Measurements from ENCODE around the gene GOLT1B. TPM values are rescaled to one million over a fixed set of nuclear protein-coding genes. Genes with fewer than 3 reads are reported as not detected.

The GOLT1B gene
- total RNA-seq, 2 experiments from 2014 or later = 12.7 to 30.7 TPM

DNA sequence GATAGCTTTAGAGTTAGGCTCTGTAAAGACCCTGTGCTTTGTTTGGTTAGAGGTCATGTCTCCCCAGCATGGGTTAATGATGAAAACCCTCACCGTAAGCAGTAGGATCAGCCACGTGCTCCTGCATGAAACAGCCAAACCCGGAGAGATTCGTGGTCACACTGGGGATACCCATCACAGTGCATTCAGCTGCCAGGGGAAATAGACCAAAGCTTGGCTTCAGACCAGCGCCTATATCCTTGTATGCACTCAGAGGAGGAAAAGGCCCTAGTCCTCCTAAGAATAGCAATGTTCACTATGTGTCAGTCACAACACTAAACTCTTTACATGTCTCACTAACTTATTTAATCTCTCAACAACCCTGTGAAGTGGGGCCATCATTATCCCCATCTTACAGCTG is 40.8 kb downstream of the GOLT1B start:
- Histone ChIP-seq H3K4me3 (ENCODE audit: low read depth, low read length, poor library complexity, severe bottlenecking) (no peak overlapping the region), H3K79me2 (ENCODE audit: insufficient read depth, low read depth, low read length) (no peaks in the 10 kb centered on the region), H3K9me2 (ENCODE audit: insufficient read depth, low read length) (no peaks in the 10 kb centered on the region), H3K36me3 (ENCODE audit: insufficient read depth, low read length) (no peaks in the 10 kb centered on the region), H3K27ac (ENCODE audit: low read depth, low read length, poor library complexity, severe bottlenecking) (no peak overlapping the region), H2AFZ (ENCODE audit: low read length) (no peak overlapping the region), H3K4me1 (ENCODE audit: insufficient read depth, low read length, poor library complexity, severe bottlenecking) (no peaks in the 10 kb centered on the region), H3K9me3 (ENCODE audit: low read length) (no peaks in the 10 kb centered on the region), H3K4me2 (ENCODE audit: low read length) (no peak overlapping the region), H4K20me1 (ENCODE audit: insufficient read depth, low read length) (no peaks in the 10 kb centered on the region)
- DNase-seq (ENCODE audit: low spot score) = no peak
- POLR2A ChIA-PET = interaction anchor here (0.7 to 1.2 kb wide), 3 partner anchors 9 to 248 kb away, joined by 3 read pairs; no protein-coding TSS in a partner anchor
- no TSS peak for BruUV-seq (replicated peaks)
- CTCF ChIA-PET (ENCODE audit: unreplicated experiment) = no interaction called here
- intact Hi-C loops (cut with micrococcal nuclease; ENCODE audit: unreplicated experiment) = no loop called here
- TF ChIP-seq, protein P1, sequence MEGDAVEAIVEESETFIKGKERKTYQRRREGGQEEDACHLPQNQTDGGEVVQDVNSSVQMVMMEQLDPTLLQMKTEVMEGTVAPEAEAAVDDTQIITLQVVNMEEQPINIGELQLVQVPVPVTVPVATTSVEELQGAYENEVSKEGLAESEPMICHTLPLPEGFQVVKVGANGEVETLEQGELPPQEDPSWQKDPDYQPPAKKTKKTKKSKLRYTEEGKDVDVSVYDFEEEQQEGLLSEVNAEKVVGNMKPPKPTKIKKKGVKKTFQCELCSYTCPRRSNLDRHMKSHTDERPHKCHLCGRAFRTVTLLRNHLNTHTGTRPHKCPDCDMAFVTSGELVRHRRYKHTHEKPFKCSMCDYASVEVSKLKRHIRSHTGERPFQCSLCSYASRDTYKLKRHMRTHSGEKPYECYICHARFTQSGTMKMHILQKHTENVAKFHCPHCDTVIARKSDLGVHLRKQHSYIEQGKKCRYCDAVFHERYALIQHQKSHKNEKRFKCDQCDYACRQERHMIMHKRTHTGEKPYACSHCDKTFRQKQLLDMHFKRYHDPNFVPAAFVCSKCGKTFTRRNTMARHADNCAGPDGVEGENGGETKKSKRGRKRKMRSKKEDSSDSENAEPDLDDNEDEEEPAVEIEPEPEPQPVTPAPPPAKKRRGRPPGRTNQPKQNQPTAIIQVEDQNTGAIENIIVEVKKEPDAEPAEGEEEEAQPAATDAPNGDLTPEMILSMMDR (conservative IDR thresholded peaks at IDR 0.05; ENCODE audit: low read length) = no peak
- no peak for TF ChIP-seq EZH2phosphoT487 (IDR thresholded peaks at IDR 0.05; ENCODE audit: borderline replicate concordance, low read depth, low read length)

DNA sequence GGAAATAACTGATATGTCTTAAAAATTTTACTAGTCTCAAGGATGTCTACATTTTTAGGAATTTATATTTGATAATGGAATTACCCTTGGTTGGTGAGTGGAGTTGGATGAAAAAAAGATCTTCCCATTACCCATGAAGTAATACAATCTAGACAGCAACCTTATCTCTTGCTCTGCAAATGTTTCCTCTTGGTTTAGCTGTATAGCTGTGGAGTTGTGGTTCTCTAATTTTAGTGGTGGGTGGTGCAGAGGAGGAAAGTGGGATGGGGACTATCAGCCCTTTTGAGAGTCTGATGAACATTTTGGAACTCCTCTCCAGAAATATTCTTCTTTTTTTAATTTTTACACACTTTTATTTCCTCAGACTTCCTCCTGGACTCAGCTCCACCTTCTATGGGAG is 41.6 kb downstream of the GOLT1B start:
- H3K4me3 ChIP-seq (ENCODE audit: low read depth, low read length, poor library complexity, severe bottlenecking) = no peak overlapping the region
- TF ChIP-seq, protein P1 (conservative IDR thresholded peaks at IDR 0.05; ENCODE audit: low read length) = no peak
- TF ChIP-seq EZH2phosphoT487 (IDR thresholded peaks at IDR 0.05; ENCODE audit: borderline replicate concordance, low read depth, low read length) = no peak
- H3K79me2 ChIP-seq (ENCODE audit: insufficient read depth, low read depth, low read length) = no peaks in the 10 kb centered on the region
- H3K4me2 ChIP-seq (ENCODE audit: low read length) = no peak overlapping the region
- CTCF ChIA-PET (ENCODE audit: unreplicated experiment) = no interaction called here
- POLR2A ChIA-PET = interaction anchor here (0.7 to 1.2 kb wide), 2 partner anchors 97 to 249 kb away, joined by 3 read pairs; no protein-coding TSS in a partner anchor
- no TSS peak for BruUV-seq (replicated peaks)
- no peaks in the 10 kb centered on the region for H3K4me1 ChIP-seq (ENCODE audit: insufficient read depth, low read length, poor library complexity, severe bottlenecking)
- H4K20me1 ChIP-seq (ENCODE audit: insufficient read depth, low read length) = no peaks in the 10 kb centered on the region
- intact Hi-C loops (cut with micrococcal nuclease; ENCODE audit: unreplicated experiment) = no loop called here
- no peak overlapping the region for H2AFZ ChIP-seq (ENCODE audit: low read length)
- DNase-seq (ENCODE audit: low spot score) = no peak
- no peaks in the 10 kb centered on the region for H3K9me2 ChIP-seq (ENCODE audit: insufficient read depth, low read length)
- H3K36me3 ChIP-seq (ENCODE audit: insufficient read depth, low read length) = no peaks in the 10 kb centered on the region
- no peaks in the 10 kb centered on the region for H3K9me3 ChIP-seq (ENCODE audit: low read length)
- no peak overlapping the region for H3K27ac ChIP-seq (ENCODE audit: low read depth, low read length, poor library complexity, severe bottlenecking)

DNA sequence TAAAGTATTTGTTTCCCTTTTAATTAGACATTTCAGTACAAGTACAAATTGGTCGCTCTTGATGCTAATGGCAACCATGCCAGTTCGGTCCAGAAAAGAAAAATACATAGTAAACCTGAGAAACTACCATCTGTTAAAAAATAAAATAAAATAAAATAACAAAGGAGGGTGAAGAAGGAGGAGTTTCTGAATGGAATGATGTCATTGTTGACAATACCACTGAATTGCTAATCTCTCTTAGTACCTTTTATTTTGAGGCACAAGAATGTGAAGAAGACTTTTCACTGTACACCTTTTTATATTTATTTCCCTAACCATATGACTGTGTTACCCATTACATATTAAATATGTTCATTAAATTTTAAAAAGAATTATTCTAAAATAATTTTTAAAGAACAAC is 44.0 kb downstream of the GOLT1B start:
- intact Hi-C loops (cut with micrococcal nuclease; ENCODE audit: unreplicated experiment) = no loop called here
- no peaks in the 10 kb centered on the region for H3K9me2 ChIP-seq (ENCODE audit: insufficient read depth, low read length)
- no peaks in the 10 kb centered on the region for H3K36me3 ChIP-seq (ENCODE audit: insufficient read depth, low read length)
- no peaks in the 10 kb centered on the region for H3K79me2 ChIP-seq (ENCODE audit: insufficient read depth, low read depth, low read length)
- no peak overlapping the region for H3K4me3 ChIP-seq (ENCODE audit: low read depth, low read length, poor library complexity, severe bottlenecking)
- no peaks in the 10 kb centered on the region for H3K4me1 ChIP-seq (ENCODE audit: insufficient read depth, low read length, poor library complexity, severe bottlenecking)
- H4K20me1 ChIP-seq (ENCODE audit: insufficient read depth, low read length) = no peaks in the 10 kb centered on the region
- no peak overlapping the region for H2AFZ ChIP-seq (ENCODE audit: low read length)
- POLR2A ChIA-PET = no interaction called here
- CTCF ChIA-PET (ENCODE audit: unreplicated experiment) = no interaction called here
- TF ChIP-seq, protein P1 (conservative IDR thresholded peaks at IDR 0.05; ENCODE audit: low read length) = no peak
- TF ChIP-seq EZH2phosphoT487 (IDR thresholded peaks at IDR 0.05; ENCODE audit: borderline replicate concordance, low read depth, low read length) = no peak
- H3K4me2 ChIP-seq (ENCODE audit: low read length) = no peak overlapping the region
- no peak for DNase-seq (ENCODE audit: low spot score)
- no TSS peak for BruUV-seq (replicated peaks)
- H3K9me3 ChIP-seq (ENCODE audit: low read length) = no peaks in the 10 kb centered on the region
- no peak overlapping the region for H3K27ac ChIP-seq (ENCODE audit: low read depth, low read length, poor library complexity, severe bottlenecking)
